SK-N-SH treated with all-trans-retinoic acid at 6 μM for 48 hours (cell line): ENCODE results near the gene EXOC4.

ENCODE experiments used
- ATAC-seq: fragments of 200-7000 bp; cut with Tn5 transposase; 3 replicates; pipeline ENCODE4 v1.9.1; 2020; ENCODE audit warnings: mild to moderate bottlenecking, moderate library complexity
- BACH2 ChIP-seq: fragments of 250-450 bp; sonication (Bioruptor Pico); IDR thresholded peaks from 2 replicates; pipeline ENCODE4 v1.9.0; 2021; ENCODE audit warnings: mild to moderate bottlenecking, borderline replicate concordance
- CREB5 ChIP-seq: fragments of 250-450 bp; sonication (Bioruptor Pico); IDR thresholded peaks from 2 replicates; pipeline ENCODE4 v1.5.1; 2020; ENCODE audit warnings: low read depth, mild to moderate bottlenecking, moderate library complexity
- CSDC2 ChIP-seq: fragments of 250-450 bp; sonication (Bioruptor Pico); IDR thresholded peaks from 2 replicates; pipeline ENCODE4 v1.5.0; 2020; ENCODE audit warnings: mild to moderate bottlenecking, moderate library complexity
- CSRNP3 ChIP-seq: fragments of 250-450 bp; sonication (Bioruptor Pico); IDR thresholded peaks from 2 replicates; pipeline ENCODE4 v1.5.1; 2021; ENCODE audit warnings: mild to moderate bottlenecking, moderate library complexity
- ESRRG ChIP-seq: fragments of 250-450 bp; sonication (Bioruptor Pico); IDR thresholded peaks from 2 replicates; pipeline ENCODE4 v1.6.1; 2021; ENCODE audit warnings: mild to moderate bottlenecking
- GLIS3 ChIP-seq: fragments of 250-450 bp; sonication (Bioruptor Pico); IDR thresholded peaks from 2 replicates; pipeline ENCODE4 v1.5.0; 2020; ENCODE audit warnings: mild to moderate bottlenecking, moderate library complexity
- ISL1 ChIP-seq: fragments of 250-450 bp; sonication (Bioruptor Pico); IDR thresholded peaks from 2 replicates; pipeline ENCODE4 v2.1.2; 2022; ENCODE audit warnings: mild to moderate bottlenecking, moderate library complexity
- OSR1 ChIP-seq: fragments of 250-450 bp; sonication (Bioruptor Pico); IDR thresholded peaks from 2 replicates; pipeline ENCODE4 v1.8.0; 2022; ENCODE audit warnings: moderate library complexity, mild to moderate bottlenecking, inconsistent platforms
- POU6F1 ChIP-seq: fragments of 250-450 bp; sonication (Bioruptor Pico); IDR thresholded peaks from 2 replicates; pipeline ENCODE4 v1.8.0; 2021; ENCODE audit warnings: low read depth, mild to moderate bottlenecking, moderate library complexity, borderline replicate concordance
- PPARA ChIP-seq: fragments of 250-450 bp; sonication (Bioruptor Pico); IDR thresholded peaks from 2 replicates; pipeline ENCODE4 v1.5.0; 2020; ENCODE audit warnings: mild to moderate bottlenecking, borderline replicate concordance
- SNAI2 ChIP-seq: fragments of 250-450 bp; sonication (Bioruptor Pico); IDR thresholded peaks from 2 replicates; pipeline ENCODE4 v1.5.0; 2020; ENCODE audit warnings: mild to moderate bottlenecking, moderate library complexity
- TCF4 ChIP-seq: fragments of 250-450 bp; sonication (Bioruptor Pico); IDR thresholded peaks from 2 replicates; pipeline ENCODE4 v1.8.0; 2021; ENCODE audit warnings: mild to moderate bottlenecking, moderate library complexity, borderline replicate concordance
- TSHZ2 ChIP-seq: fragments of 250-450 bp; sonication (Bioruptor Pico); IDR thresholded peaks from 2 replicates; pipeline ENCODE4 v1.5.0; 2020; ENCODE audit warnings: mild to moderate bottlenecking, moderate library complexity
- ZC3H10 ChIP-seq: fragments of 250-450 bp; sonication (Bioruptor Pico); IDR thresholded peaks from 2 replicates; pipeline ENCODE4 v1.5.1; 2021; ENCODE audit warnings: mild to moderate bottlenecking, moderate library complexity
- ZFP3 ChIP-seq: fragments of 250-450 bp; sonication (Bioruptor Pico); IDR thresholded peaks from 2 replicates; pipeline ENCODE4 v1.5.0; 2020; ENCODE audit warnings: mild to moderate bottlenecking, moderate library complexity
- ZNF70 ChIP-seq: fragments of 450-650 bp; formaldehyde crosslinking; IDR thresholded peaks from 2 replicates; pipeline ENCODE4 v1.5.0; 2020; ENCODE audit warnings: mild to moderate bottlenecking, moderate library complexity
- ZNF8 ChIP-seq: fragments of 450-650 bp; formaldehyde crosslinking; IDR thresholded peaks from 2 replicates; pipeline ENCODE4 v1.5.0; 2020; ENCODE audit warnings: mild to moderate bottlenecking, moderate library complexity
- TF ChIP-seq, protein P1 (sequence below): fragments of 250-450 bp; sonication (Bioruptor Pico); IDR thresholded peaks from 2 replicates; pipeline ENCODE4 v1.8.0; 2020; ENCODE audit warnings: mild to moderate bottlenecking, moderate library complexity, borderline replicate concordance

EXOC4 gene

DNA sequence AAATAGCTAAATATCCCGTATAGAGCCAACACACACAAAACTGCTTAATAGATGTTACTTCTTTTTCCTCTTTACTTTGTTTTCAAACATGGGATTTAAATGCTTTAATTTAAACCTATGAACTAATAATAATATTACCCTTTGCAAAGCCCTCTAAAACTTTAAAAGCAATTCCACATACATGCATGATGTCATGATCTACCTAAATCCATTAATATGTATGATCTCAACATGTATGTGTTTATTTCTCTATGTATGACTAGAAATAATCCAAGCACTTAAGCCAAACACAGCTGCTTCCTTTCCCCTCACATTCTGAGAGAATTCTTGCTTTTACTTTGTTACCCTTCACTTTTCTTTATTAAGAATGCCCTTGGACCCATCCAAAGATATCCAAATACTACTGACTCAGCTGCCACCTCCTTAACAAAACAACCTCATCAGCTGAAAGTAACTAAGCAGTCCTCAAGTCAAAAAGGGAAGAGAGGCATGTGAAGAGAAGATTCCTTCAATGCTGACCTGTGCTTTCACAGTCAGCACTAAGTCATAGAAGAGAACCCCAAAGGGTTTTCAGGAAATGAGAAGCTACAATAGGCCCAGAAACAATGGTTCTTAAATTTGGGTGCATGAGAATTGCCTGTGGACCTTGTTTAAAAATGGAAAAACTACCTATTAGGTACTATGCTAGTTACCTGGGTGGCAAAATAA, 607.9 kb downstream of the EXOC4 start:
- TF ChIP-seq TSHZ2 (CRISPR knock-in tag), result no peak
- no peak for TF ChIP-seq CREB5 (CRISPR knock-in tag)
- TF ChIP-seq OSR1 (CRISPR knock-in tag), result no peak
- no peak for TF ChIP-seq ZNF70 (CRISPR knock-in tag)
- no peak for TF ChIP-seq ISL1 (CRISPR knock-in tag)
- no peak for TF ChIP-seq CSRNP3 (CRISPR knock-in tag)
- no peak for ATAC-seq

- no peak for ATAC-seq
- TF ChIP-seq ZC3H10 (no peak), BACH2 (CRISPR knock-in tag) (no peak), OSR1 (CRISPR knock-in tag) (no peak), ZNF8 (CRISPR knock-in tag) (no peak), ESRRG (CRISPR knock-in tag) (no peak)
Observed at GRCh38 chr7:133861876-133862275, 609.0 kb downstream of the EXOC4 start.

DNA sequence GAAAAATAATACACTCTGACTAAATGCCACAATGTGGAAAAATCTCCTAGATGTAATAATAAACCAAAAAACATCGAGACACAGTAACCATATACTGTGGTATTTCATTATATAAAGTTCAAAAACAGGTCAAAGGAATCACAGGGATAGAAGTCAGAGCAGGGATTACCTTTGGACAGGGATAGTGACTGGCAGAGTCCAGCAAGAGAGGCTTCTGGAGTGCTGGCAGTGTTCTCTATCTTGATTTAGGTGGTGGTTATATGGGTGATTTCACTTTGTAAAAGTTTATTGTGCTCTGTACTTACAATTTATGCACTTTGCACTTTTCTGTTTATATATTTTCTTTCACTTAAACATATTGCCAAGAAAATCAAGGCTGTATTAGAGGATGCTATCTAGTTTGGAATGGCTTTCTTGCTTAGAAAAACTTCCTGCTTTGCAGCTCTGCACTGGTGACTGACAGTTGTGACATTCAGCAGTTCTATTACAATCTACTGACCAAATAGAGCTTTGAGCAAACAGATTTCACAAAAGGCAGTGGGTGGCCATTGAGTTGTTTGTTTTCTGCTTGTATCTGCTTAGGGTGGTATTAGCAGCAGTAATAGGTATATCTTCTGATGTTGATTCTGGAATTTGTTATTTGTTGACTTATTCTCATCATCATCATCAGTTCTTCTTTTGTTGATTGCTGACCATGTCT, 610.6 kb downstream of the EXOC4 start:
- ATAC-seq, result peak; percentile 65
- 0 out of 2 replicates have a peak, but pooled peaks have one; percentile 27 for TF ChIP-seq ZNF8 (CRISPR knock-in tag)
- TF ChIP-seq ZFP3 (CRISPR knock-in tag), result no peak

GRCh38 chr7:133869556-133869955, 616.7 kb downstream of the EXOC4 start:
- TF ChIP-seq ISL1 (CRISPR knock-in tag), result no peak
- no peak for TF ChIP-seq ZC3H10
- no peak for TF ChIP-seq ZNF70 (CRISPR knock-in tag)
- TF ChIP-seq SNAI2, result no peak
- TF ChIP-seq ZFP3 (CRISPR knock-in tag), result no peak
- no peak for TF ChIP-seq CSDC2 (CRISPR knock-in tag)
- no peak for TF ChIP-seq TCF4 (CRISPR knock-in tag)
- no peak for TF ChIP-seq POU6F1 (CRISPR knock-in tag)
- ATAC-seq, result no peak

DNA sequence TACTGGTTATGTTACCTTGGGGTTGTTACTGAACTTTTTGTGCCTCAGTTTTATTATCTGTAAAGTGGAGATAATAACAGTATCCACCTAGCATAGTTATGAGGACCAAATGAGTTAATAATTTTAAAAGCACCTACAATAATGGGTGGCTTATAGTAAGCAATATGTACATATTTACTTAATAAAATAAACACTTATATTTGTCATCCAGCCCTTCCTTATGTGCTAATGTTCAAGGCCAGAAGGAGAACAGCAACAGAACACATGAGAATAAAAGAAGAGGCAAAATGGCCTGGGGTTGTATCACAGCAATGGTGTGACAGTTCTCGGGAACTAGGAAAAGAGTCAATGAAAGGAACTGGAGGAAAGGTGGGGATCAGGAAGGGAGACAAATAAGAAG, 618.9 kb downstream of the EXOC4 start:
- no peak for ATAC-seq
- TF ChIP-seq TSHZ2 (CRISPR knock-in tag) (no peak), OSR1 (CRISPR knock-in tag) (no peak), GLIS3 (CRISPR knock-in tag) (no peak), ISL1 (CRISPR knock-in tag) (no peak), PPARA (no peak), BACH2 (CRISPR knock-in tag) (no peak)
- TF ChIP-seq, protein P1, sequence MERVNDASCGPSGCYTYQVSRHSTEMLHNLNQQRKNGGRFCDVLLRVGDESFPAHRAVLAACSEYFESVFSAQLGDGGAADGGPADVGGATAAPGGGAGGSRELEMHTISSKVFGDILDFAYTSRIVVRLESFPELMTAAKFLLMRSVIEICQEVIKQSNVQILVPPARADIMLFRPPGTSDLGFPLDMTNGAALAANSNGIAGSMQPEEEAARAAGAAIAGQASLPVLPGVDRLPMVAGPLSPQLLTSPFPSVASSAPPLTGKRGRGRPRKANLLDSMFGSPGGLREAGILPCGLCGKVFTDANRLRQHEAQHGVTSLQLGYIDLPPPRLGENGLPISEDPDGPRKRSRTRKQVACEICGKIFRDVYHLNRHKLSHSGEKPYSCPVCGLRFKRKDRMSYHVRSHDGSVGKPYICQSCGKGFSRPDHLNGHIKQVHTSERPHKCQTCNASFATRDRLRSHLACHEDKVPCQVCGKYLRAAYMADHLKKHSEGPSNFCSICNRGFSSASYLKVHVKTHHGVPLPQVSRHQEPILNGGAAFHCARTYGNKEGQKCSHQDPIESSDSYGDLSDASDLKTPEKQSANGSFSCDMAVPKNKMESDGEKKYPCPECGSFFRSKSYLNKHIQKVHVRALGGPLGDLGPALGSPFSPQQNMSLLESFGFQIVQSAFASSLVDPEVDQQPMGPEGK (CRISPR knock-in tag), result no peak
